ENCODE results near the gene NHERF2.

DNA sequence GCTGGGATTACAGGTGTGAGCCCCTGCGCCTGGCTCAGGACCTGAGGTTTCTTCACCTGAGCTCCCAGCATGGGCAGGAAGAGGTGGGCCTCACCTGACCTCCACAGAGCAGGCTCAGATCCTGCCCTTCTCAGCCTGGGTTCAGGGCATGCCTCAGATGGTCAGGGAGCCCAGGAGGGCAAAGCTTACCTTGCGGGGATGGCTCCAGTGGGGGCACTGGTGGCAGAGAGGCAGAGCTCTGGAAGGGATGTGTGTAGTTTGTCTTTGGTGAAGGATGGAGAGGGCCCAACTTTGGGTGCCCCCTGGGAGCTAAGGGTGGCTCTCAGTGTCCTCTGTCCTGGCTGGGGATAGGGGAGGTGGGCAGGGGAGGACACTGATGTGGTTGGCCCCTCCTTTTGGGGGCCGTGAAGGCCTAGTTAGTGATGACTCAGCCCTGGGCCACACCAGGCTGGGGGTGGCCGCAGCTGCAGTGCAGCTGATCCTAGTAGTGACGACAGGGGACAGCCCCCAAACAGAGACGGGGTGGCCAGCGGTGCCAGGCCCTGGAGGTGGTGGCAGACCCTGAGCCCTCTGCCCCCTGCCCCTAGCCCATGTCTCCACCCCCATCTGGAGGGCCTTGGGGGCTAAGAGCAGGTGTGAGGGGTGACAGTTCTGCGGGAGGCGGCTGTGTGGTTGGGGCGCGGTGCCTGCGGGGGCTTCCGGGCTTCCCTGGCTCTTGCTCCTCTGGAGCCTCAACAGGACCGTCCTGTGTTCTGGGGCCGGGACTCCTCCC lies 5.8 kb downstream of the NHERF2 start:
- TF ChIP-seq POLR2A (IDR thresholded peaks at IDR 0.05) = no peak
- TF ChIP-seq, protein P1, sequence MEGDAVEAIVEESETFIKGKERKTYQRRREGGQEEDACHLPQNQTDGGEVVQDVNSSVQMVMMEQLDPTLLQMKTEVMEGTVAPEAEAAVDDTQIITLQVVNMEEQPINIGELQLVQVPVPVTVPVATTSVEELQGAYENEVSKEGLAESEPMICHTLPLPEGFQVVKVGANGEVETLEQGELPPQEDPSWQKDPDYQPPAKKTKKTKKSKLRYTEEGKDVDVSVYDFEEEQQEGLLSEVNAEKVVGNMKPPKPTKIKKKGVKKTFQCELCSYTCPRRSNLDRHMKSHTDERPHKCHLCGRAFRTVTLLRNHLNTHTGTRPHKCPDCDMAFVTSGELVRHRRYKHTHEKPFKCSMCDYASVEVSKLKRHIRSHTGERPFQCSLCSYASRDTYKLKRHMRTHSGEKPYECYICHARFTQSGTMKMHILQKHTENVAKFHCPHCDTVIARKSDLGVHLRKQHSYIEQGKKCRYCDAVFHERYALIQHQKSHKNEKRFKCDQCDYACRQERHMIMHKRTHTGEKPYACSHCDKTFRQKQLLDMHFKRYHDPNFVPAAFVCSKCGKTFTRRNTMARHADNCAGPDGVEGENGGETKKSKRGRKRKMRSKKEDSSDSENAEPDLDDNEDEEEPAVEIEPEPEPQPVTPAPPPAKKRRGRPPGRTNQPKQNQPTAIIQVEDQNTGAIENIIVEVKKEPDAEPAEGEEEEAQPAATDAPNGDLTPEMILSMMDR (IDR thresholded peaks at IDR 0.05) = no peak
